ENCODE results near the gene POGZ. TPM values are rescaled to one million over a fixed set of nuclear protein-coding genes. Genes with fewer than 3 reads are reported as not detected.

POGZ gene
- total and polyA plus RNA-seq, 2 of the 13 experiments (the other 11 are each of a cell fraction or from before 2014, with no cell fraction given) = 15.3 to 45.6 TPM

DNA sequence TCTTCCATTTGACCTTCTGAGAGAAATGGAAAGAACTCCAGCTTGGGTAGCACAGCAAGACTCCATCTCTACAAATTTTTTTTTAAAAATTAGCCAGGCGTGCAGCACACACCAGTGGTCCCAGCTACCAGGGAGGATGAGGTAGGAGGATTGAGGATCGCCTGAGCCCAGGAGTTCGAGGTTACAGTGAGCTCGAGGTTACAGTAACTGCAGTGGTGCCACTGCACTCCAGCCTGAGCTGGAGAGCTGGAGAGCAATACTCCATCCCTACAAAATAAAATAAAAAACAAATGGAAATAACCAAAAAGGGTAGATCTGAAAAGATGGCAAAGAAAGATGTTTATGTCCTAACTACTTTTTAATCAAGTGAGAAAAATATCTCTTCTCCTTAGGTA, 14.5 kb downstream of the POGZ start:
- H3K4me2 ChIP-seq (ENCODE audit: low read depth, low read length) = no peak overlapping the region
- H3K36me3 ChIP-seq (replicated peaks in 1 of 2; ENCODE audit: control insufficient read depth in 1 of 2, insufficient read depth in 2 of 2, low read length in 2 of 2) = peaks cover 1 to 20% of the 10 kb centered on the region in 2 experiments; a peak in 4 of 5 replicates
- DNase-seq (ENCODE audit: low spot score) (no peak), FAIRE-seq (no peak), ATAC-seq (no peak)
- no peak overlapping the region for H3K27ac ChIP-seq (ENCODE audit: extremely low read length, insufficient read depth, low read length)
- 88% methylated on average over 4 of the region's 4 CpGs for WGBS (ENCODE audit: low lambda C conversion rate)
- H3K79me2 ChIP-seq (ENCODE audit: insufficient read depth, low read length) = peaks cover 89% of the 10 kb centered on the region
- no peak overlapping the region for H3K4me3 ChIP-seq (replicated peaks in 1 of 3; ENCODE audit: insufficient read depth in 1 of 3, low read depth in 2 of 3, low read length in 3 of 3)
- no peaks in the 10 kb centered on the region for H3K4me1 ChIP-seq (ENCODE audit: insufficient read depth, low read length)
- TF ChIP-seq ISX (CRISPR knock-in tag; conservative IDR thresholded peaks at IDR 0.05) (no peak), HMG20B (CRISPR knock-in tag; conservative IDR thresholded peaks at IDR 0.05) (no peak), ZNF432 (CRISPR knock-in tag; IDR thresholded peaks at IDR 0.05; ENCODE audit: borderline replicate concordance) (no peak)
- TF ChIP-seq, protein P1, sequence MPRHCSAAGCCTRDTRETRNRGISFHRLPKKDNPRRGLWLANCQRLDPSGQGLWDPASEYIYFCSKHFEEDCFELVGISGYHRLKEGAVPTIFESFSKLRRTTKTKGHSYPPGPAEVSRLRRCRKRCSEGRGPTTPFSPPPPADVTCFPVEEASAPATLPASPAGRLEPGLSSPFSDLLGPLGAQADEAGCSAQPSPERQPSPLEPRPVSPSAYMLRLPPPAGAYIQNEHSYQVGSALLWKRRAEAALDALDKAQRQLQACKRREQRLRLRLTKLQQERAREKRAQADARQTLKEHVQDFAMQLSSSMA (CRISPR knock-in tag; IDR thresholded peaks at IDR 0.05) = no peak
- TF ChIP-seq, protein P2, sequence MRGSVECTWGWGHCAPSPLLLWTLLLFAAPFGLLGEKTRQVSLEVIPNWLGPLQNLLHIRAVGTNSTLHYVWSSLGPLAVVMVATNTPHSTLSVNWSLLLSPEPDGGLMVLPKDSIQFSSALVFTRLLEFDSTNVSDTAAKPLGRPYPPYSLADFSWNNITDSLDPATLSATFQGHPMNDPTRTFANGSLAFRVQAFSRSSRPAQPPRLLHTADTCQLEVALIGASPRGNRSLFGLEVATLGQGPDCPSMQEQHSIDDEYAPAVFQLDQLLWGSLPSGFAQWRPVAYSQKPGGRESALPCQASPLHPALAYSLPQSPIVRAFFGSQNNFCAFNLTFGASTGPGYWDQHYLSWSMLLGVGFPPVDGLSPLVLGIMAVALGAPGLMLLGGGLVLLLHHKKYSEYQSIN (CRISPR knock-in tag; IDR thresholded peaks at IDR 0.05; ENCODE audit: borderline replicate concordance) = no peak
- TF ChIP-seq, protein P3, sequence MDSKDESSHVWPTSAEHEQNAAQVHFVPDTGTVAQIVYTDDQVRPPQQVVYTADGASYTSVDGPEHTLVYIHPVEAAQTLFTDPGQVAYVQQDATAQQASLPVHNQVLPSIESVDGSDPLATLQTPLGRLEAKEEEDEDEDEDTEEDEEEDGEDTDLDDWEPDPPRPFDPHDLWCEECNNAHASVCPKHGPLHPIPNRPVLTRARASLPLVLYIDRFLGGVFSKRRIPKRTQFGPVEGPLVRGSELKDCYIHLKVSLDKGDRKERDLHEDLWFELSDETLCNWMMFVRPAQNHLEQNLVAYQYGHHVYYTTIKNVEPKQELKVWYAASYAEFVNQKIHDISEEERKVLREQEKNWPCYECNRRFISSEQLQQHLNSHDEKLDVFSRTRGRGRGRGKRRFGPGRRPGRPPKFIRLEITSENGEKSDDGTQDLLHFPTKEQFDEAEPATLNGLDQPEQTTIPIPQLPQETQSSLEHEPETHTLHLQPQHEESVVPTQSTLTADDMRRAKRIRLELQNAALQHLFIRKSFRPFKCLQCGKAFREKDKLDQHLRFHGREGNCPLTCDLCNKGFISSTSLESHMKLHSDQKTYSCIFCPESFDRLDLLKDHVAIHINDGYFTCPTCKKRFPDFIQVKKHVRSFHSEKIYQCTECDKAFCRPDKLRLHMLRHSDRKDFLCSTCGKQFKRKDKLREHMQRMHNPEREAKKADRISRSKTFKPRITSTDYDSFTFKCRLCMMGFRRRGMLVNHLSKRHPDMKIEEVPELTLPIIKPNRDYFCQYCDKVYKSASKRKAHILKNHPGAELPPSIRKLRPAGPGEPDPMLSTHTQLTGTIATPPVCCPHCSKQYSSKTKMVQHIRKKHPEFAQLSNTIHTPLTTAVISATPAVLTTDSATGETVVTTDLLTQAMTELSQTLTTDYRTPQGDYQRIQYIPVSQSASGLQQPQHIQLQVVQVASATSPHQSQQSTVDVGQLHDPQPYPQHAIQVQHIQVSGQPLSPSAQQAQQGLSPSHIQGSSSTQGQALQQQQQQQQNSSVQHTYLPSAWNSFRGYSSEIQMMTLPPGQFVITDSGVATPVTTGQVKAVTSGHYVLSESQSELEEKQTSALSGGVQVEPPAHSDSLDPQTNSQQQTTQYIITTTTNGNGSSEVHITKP (CRISPR knock-in tag; IDR thresholded peaks at IDR 0.05; ENCODE audit: low read depth) = no peak
- TF ChIP-seq, protein P4, sequence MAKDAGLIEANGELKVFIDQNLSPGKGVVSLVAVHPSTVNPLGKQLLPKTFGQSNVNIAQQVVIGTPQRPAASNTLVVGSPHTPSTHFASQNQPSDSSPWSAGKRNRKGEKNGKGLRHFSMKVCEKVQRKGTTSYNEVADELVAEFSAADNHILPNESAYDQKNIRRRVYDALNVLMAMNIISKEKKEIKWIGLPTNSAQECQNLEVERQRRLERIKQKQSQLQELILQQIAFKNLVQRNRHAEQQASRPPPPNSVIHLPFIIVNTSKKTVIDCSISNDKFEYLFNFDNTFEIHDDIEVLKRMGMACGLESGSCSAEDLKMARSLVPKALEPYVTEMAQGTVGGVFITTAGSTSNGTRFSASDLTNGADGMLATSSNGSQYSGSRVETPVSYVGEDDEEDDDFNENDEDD (CRISPR knock-in tag; IDR thresholded peaks at IDR 0.05; ENCODE audit: borderline replicate concordance) = no peak
- peaks cover 51% of the 10 kb centered on the region for H4K20me1 ChIP-seq (ENCODE audit: insufficient read depth, low read length)
- no TSS peak for BruUV-seq (replicated peaks)
- in situ Hi-C loops (cut with HindIII; ENCODE audit: extremely low pct_ligation_motif_present, low pct_unique_long_range_greater_than_20kb) = no loop called here
- H3K27me3 ChIP-seq (ENCODE audit: control insufficient read depth in 1 of 2, insufficient read depth in 2 of 2, low read length in 2 of 2) = no peaks in the 10 kb centered on the region
- H3K9ac ChIP-seq (ENCODE audit: insufficient read depth, low read depth, low read length) = no peak overlapping the region
- CTCF ChIA-PET (ENCODE audit: low intra/inter-chr PET ratio, low total read pairs) = interaction anchor here (1.4 kb wide), 1 partner anchor 90 kb away, joined by 8 read pairs; no protein-coding TSS in a partner anchor
- no peaks in the 10 kb centered on the region for H3K9me3 ChIP-seq (ENCODE audit: low read length)
- no peak overlapping the region for H2AFZ ChIP-seq (ENCODE audit: low read length)
- intact Hi-C loops (cut with micrococcal nuclease; ENCODE audit: unreplicated experiment) = loop anchor here (5.0 to 10.0 kb wide), 3 partner anchors 150 to 390 kb away; partner anchors contain the start of genes C2CD4D and RORC
- POLR2A ChIA-PET = no interaction called here

Data from HepG2 (cell line).